Heart left ventricle (tissue), 16 donors: Measurements from ENCODE around the gene LOC128125822.

Source experiments
- ATAC-seq, 4 donors: fragments of 200-7000 bp; cut with Tn5 transposase; one replicate each; pipeline ENCODE4 v1.9.1; 2020 to 2022; ENCODE audit warnings: moderate library complexity in 4 of 4, mild to moderate bottlenecking in 3 of 4, moderate number of reproducible peaks in 1 of 4
- DNase-seq, 5 donors: peaks; one replicate each; pipeline ENCODE4 v3.0.0-alpha.2; 2020
- H3K27ac ChIP-seq, 12 donors: fragments of 200-600 bp; sonication (generic) in 4 of 12; one replicate each; pipeline versions ENCODE4 v1.5.0 to v1.8.0; 2016 to 2022; ENCODE audit warnings: mild to moderate bottlenecking in 2 of 12
- H3K27me3 ChIP-seq, 9 donors: fragments of 200-600 bp; sonication (generic) in 2 of 9; one replicate each; pipeline versions ENCODE4 v1.5.1 to v1.8.0; 2016 to 2022; ENCODE audit warnings: mild to moderate bottlenecking in 3 of 9
- H3K36me3 ChIP-seq, 9 donors: fragments of 200-600 bp; sonication (generic) in 2 of 9; one replicate each; pipeline versions ENCODE4 v1.5.0 to v1.8.0; 2018 to 2022; ENCODE audit warnings: mild to moderate bottlenecking in 2 of 9
- H3K4me1 ChIP-seq, 12 donors: fragments of 200-600 bp; sonication (generic) in 4 of 12; one replicate each; pipeline versions ENCODE4 v1.5.0 to v1.8.0; 2016 to 2022; ENCODE audit warnings: mild to moderate bottlenecking in 3 of 12
- H3K4me3 ChIP-seq, 12 donors: fragments of 200-600 bp; sonication (generic) in 4 of 12; one replicate each; pipeline versions ENCODE4 v1.5.0 to v1.8.0; 2017 to 2022; ENCODE audit warnings: mild to moderate bottlenecking in 9 of 12, moderate library complexity in 4 of 12
- H3K9me3 ChIP-seq, 12 donors: fragments of 200-600 bp; sonication (generic) in 4 of 12; one replicate each; pipeline versions ENCODE4 v1.5.0 to v1.8.0; 2016 to 2022; ENCODE audit warnings: mild to moderate bottlenecking in 1 of 12
- CTCF ChIP-seq, 12 donors: fragments of 200-600 bp; sonication (generic) in 4 of 12; IDR thresholded peaks; one replicate each; pipeline versions ENCODE4 v1.5.0 to v1.8.0; 2018 to 2022; ENCODE audit warnings: antibody characterized with exemption in 12 of 12, mild to moderate bottlenecking in 5 of 12
- POLR2A ChIP-seq, 2 donors: fragments of 450-650 bp; IDR thresholded peaks; one replicate each; pipeline ENCODE4 v1.6.1; 2017; ENCODE audit warnings: antibody characterized with exemption in 2 of 2, mild to moderate bottlenecking in 2 of 2, moderate library complexity in 2 of 2
- WGBS, 4 donors: extraction: QIAGEN DNeasy Blood & Tissue Kit in 2 of 4; methylation state at CpG; one replicate each; pipeline versions ENCODE4 v1.1.5 to v1.1.7; 2013 to 2018; 5-methylcytosine and 5-hydroxymethylcytosine counted together
- intact Hi-C, 10 donors: fragments of 100-400 bp; cut with DNase I; formaldehyde crosslinking; loops; one replicate each; pipeline versions ENCODE4 v1.11.1 to v1.14.2; 2022
- donor health status: ischemic (EF 13 %, LVEDD 7.1; RV severe dilation, severe dysfunction).
- donor health status: healthy with polysubstance abuse.
- donor health status: DM: no; HTN: yes; CAD: no.
- donor health status: DM: no; HTN: no; CAD: no.
- donor health status: ischemic (EF 25% LVEDD 6.9; RV normal size, moderate dysfunction).
- donor health status: ischemic (EF 25% LVEDD 5.7; RV mildly dilated, moderate dysfunction).
- donor health status: healthy.
- donor health status: DM: yes; HTN: yes; CAD: no.
- donor health status: ischemic (EF 35%, LVEDD 5.7; RV mildly dilated, moderate dysfunction).
- donor health status: nonischemic (EF 11% LVEDD 7.7; RV severe dilation, severe dysfunction).
- donor health status: DM: yes; HTN: yes; CAD: no.
- donor health status: PGD.
- donor health status: ischemic (EF 29% LVEDD 5.4; RV normal size, mild dysfunction).
- donor health status: nonischemic (EF 23%, LVEDD 6.1; RV moderate dilation, normal function).

LOC128125822 gene

GRCh38 chr6:63553900-63554299 is 18.4 kb upstream of the LOC128125822 start:
- WGBS, 4 donors, result 72 to 81% (median 73%) methylated on average over 1 of the region's 1 CpG
- Histone ChIP-seq H3K4me3 (no peak overlapping the region), H3K27ac (peak overlapping the region in 7 of 12 donors; percentile 11 to 68 (median 43)), H3K27me3 (peaks cover 0 to 4% (median 0%) of the 10 kb centered on the region in 9 donors), H3K36me3 (no peaks in the 10 kb centered on the region), H3K4me1 (peaks cover 0 to 7% (median 0%) of the 10 kb centered on the region in 12 donors), H3K9me3 (peaks cover 0 to 4% (median 0%) of the 10 kb centered on the region in 12 donors)
- intact Hi-C loops, result no loop called here
- ATAC-seq (no peak), DNase-seq (no peak)
- TF ChIP-seq POLR2A (IDR thresholded peaks at IDR 0.05), result no peak
- no peak for TF ChIP-seq CTCF (IDR thresholded peaks at IDR 0.05)

DNA sequence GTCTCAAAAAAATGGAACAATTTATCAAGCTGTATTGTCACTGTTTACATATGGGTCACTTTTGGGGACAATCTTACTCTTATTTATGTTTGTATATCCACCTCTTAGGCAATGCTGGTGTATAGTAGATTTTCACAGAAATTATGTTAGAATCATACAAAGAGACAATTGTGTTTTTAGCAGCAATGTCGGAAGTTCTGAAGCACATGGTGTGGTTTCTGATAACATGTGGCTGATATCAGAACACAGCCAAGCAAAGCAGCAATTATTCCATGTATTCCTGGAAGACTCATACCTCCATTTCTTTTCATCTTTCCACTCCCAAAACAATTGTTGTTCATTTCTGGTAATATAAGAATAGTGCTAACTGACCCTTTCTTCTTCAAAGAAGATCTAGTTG is 17.5 kb upstream of the LOC128125822 start:
- TF ChIP-seq CTCF (IDR thresholded peaks at IDR 0.05), result no peak
- H3K36me3 ChIP-seq, result no peaks in the 10 kb centered on the region
- WGBS, 4 donors, result 38 to 71% (median 42%) methylated on average over 1 of the region's 1 CpG
- peaks cover 0 to 4% (median 0%) of the 10 kb centered on the region in 12 donors for H3K9me3 ChIP-seq
- ATAC-seq (no peak), DNase-seq (no peak)
- H3K4me3 ChIP-seq, result no peak overlapping the region
- H3K27ac ChIP-seq, result no peak overlapping the region
- intact Hi-C loops, result no loop called here
- H3K27me3 ChIP-seq, result peaks cover 0 to 4% (median 0%) of the 10 kb centered on the region in 9 donors
- H3K4me1 ChIP-seq, result peaks cover 0 to 7% (median 0%) of the 10 kb centered on the region in 12 donors

DNA sequence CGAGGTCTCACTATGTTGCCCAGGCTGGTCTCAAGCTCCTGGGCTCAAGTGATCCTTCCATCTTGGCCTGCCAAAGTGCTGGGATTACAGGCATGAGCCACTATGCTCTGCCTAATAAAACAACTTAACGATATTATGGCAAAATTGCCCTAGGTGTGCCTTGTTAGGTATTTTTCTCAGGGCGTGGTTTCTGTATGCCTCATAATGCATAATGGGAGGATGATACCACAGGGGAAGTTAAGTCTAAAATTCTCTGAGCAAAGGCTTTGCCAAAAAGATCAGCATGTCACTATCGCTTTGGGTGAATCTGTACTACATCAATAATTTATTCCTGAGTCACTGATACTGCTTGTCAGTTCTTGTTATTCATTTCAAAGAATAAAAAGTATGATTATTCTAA is 15.9 kb upstream of the LOC128125822 start:
- peaks cover 0 to 7% (median 0%) of the 10 kb centered on the region in 12 donors for H3K4me1 ChIP-seq
- H3K27me3 ChIP-seq, result peaks cover 0 to 4% (median 0%) of the 10 kb centered on the region in 9 donors
- TF ChIP-seq CTCF (IDR thresholded peaks at IDR 0.05), result no peak
- no peak for TF ChIP-seq POLR2A (IDR thresholded peaks at IDR 0.05)
- ATAC-seq (no peak), DNase-seq (no peak)
- H3K9me3 ChIP-seq, result peaks cover 0 to 4% (median 0%) of the 10 kb centered on the region in 12 donors
- H3K27ac ChIP-seq, result no peak overlapping the region
- no peak overlapping the region for H3K4me3 ChIP-seq
- H3K36me3 ChIP-seq, result no peaks in the 10 kb centered on the region
- WGBS, 4 donors, result 79 to 90% (median 84%) methylated on average over 4 of the region's 4 CpGs
- intact Hi-C loops, result no loop called here

GRCh38 chr6:63558278-63558677 is 14.0 kb upstream of the LOC128125822 start:
- DNase-seq (no peak), ATAC-seq (no peak)
- H3K9me3 ChIP-seq, result no peaks in the 10 kb centered on the region
- H3K4me1 ChIP-seq, result peaks cover 0 to 7% (median 0%) of the 10 kb centered on the region in 12 donors
- no peaks in the 10 kb centered on the region for H3K36me3 ChIP-seq
- H3K27ac ChIP-seq, result no peak overlapping the region
- no peak overlapping the region for H3K4me3 ChIP-seq
- intact Hi-C loops, result no loop called here
- peaks cover 0 to 4% (median 0%) of the 10 kb centered on the region in 9 donors for H3K27me3 ChIP-seq
- no peak for TF ChIP-seq POLR2A (IDR thresholded peaks at IDR 0.05)
- no peak for TF ChIP-seq CTCF (IDR thresholded peaks at IDR 0.05)
